HL-60/S4 treated with retinoic acid at 250 ng/mL for 4 days and 3 days (cell line): Measurements from ENCODE around the gene ANKRD29.
"Not testable (repeated sequence)": the region's sequence is repeated elsewhere in the genome, so short reads cannot be mapped to it uniquely, and the experiment has no call there.

ENCODE experiments used
- in situ Hi-C: fragments of 300-500 bp; cut with MboI; formaldehyde crosslinking; loops from 2 replicates; pipeline ENCODE4 v1.7.0; 2022; ENCODE audit warnings: low sequenced_read_pairs

The ANKRD29 gene

GRCh38 chr18:23648940-23649607 lies 13.6 kb downstream of the ANKRD29 start:
- in situ Hi-C loops = no loop called here

DNA sequence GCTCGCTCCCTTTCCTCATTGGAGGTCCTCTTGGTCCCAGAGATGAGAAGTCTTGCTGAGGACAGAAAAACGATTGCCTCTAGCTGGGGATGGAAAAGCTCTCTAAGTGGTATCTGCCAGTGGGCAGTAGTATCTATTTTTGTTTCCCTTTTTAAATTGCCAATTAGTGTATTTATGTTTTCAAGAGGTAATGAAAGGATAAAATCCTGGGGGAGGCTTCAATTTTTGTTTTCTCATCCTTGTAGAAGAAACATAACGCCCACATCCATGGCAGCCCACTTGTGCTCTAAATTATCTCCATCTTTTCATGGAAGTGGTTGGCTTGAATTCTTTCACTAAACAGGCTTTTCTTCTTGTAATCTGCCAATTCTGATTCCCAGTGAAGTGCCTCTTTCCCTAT lies 14.3 kb downstream of the ANKRD29 start:
- in situ Hi-C loops = no loop called here

- in situ Hi-C loops = no loop called here
Measured at GRCh38 chr18:23646282-23646681, 16.4 kb downstream of the ANKRD29 start.

GRCh38 chr18:23645568-23646175 lies 17.0 kb downstream of the ANKRD29 start:
- in situ Hi-C loops = no loop called here

DNA sequence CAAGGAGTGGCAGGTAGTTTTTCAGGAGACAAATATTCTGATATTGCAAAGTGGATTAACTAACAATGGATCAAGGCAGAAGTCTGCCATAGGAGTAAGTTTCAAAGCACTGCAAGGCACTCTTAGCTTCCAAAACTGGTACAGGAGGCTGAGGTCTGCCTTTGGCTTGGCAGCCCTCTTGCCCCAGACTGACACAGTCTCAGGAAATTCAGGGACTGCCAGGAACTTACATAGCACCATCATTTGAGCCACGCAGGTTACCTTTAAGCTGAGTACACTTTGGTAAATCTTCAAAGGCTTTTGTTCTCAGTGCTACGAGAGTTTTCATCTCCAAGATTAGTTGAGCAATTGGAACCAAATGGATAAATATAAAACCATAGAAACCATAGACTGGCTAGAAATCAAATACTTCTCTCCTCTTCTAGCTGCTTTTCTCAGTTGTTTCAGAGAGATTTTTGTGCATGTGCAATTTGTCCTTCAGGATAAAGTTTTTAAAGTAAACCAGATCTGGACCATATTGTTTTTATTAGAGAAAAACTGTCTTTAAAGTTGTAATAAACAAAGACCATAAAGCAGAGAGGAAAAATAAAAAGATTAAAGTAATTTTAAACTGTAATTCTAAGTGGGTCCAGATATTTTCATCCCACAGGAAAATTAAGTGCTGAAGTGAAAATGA lies 18.8 kb downstream of the ANKRD29 start:
- in situ Hi-C loops = no loop called here

DNA sequence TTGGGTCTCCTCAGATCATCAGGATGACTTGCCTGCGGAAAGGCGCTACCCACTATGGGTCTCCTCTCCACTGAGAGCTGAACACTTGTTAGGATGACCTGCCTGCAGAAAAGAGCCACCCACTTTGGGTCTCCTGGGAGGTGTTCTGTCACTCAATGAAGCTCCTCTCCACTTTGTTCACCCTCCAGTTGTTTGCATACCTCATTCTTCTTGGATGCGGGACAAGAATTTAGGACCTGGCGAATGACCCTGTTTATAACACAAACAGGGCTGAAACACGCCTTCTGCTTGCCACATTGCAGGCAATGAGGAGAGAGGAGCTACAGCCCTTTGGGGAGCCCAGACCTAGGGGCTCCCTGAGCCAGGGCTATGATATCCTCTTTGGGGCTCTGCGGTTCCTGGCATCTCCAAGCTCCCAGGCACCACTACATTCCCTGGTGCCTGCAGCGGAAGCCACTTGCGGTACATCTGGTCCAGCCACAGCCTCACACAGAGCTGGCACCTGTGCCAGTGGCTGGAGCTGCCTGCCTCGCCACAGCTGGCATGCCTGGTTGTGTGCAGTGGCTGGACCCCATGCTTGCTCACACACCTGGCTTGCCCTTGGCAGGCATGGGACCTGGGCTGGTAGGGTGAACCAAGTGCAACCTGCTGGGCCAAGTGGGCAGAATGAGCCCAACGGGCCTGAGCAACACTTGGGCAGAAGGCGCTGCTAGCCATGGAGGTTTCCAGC lies 20.6 kb downstream of the ANKRD29 start:
- in situ Hi-C loops = no loop called here

DNA sequence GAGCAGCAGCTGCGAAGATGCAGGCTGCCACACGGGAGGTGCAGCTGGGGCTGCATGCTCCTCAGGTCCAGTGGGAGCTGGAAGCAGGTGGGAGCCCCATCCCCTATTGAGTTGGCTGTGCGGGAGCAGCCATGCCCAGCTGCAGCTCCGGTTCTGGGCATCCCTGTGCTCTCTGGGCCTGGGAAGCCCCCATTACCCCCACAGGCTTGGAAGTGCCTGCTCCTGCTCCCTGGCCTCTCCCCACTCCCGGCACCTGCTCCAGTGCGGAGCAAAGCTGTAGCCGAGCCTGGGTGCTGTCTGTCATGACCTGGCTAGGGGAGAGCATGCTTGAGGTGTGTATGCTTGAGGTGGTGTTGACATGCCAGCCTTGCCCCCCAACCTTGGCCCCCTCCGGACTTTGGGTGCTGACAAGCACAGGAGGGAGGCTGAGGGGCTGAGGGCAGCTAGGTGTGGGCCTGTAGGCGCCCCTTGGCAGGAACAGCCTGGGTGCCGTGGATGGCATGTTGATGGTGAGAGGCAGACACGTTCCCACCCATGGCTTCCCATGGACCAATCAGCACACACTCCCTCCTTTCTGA lies 21.5 kb downstream of the ANKRD29 start:
- in situ Hi-C loops = no loop called here

GRCh38 chr18:23640052-23640451 lies 22.7 kb downstream of the ANKRD29 start:
- in situ Hi-C loops = no loop called here

DNA sequence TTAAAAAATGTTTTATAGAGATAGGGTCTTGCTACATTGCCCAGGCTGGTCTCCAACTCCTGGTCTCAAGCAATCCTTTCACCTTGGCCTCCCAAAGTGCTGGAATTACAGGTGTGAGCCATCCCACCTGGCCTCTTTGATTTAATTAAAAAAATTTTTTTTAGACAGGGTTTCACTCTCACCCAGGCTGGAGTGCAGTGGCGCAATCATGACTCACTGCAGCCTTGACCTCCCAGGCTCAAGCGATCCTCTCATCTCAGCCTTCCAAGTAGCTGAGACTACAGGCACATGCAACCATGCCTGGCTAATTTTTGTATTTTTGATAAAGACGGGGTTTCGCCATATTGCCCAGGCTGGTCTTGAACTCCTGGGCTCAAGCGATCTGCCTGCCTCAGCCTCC lies 26.3 kb downstream of the ANKRD29 start:
- in situ Hi-C loops = not testable (repeated sequence)

- in situ Hi-C loops = no loop called here
Measured at GRCh38 chr18:23636071-23636399, 26.7 kb downstream of the ANKRD29 start.

- in situ Hi-C loops = no loop called here
Measured at GRCh38 chr18:23635283-23636070, 27.2 kb downstream of the ANKRD29 start.

GRCh38 chr18:23634692-23635091 lies 28.0 kb downstream of the ANKRD29 start:
- in situ Hi-C loops = no loop called here

DNA sequence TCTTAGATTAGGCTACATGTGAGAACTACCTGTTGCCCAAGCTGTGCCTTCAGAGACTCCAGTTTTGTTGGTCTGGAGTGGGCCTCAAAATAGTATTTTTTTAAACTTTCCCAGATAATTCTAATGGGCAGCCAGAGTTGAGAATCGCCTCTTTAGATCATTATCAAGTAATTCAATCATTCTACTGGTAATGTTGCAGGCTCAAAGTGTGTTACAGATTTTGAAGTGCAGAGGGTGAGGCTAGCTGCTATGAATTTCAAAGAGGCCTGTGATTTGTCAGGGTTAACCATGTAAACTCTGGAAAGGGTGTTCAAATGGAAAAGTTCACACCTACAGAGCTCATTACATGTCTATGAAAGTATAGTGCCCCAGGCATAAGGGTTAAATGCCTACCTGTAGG lies 30.1 kb downstream of the ANKRD29 start:
- in situ Hi-C loops = no loop called here

DNA sequence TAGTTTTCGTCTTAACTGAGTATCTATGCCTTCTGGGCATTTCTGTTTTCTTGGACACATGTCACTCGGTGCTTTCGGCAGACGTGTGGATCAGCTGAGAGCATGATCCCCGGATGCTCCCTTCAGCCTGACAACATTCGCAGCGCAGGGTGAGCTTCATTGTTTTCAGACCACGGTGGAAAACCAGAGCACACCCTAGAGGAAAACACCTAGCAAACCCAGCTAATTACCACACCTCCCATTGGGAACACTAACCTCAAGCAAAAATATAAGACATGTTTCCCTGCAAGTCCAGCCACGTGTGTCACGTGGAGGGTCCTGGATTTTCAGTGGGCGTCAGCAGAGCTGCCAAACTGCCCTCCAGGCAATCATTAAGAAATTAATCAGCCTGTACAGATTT lies 31.0 kb downstream of the ANKRD29 start:
- in situ Hi-C loops = no loop called here

DNA sequence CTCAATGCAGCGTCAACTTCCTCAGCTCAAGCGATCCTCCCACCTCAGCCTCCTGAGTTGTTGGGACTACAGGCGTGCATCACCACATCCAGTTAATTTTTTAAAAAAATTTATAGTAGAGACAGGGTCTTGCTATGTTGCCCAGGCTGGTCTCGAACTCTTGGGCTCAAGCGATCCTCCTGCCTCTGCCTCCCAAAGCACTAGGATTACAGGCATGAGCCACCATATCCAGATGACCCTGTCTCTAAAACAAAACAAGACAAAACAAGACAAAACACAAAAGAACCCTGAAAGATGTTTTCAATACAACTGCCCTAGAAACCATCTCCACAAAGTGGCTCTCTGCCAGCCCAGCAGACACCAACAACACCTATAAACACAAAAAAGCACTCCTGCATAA lies 31.4 kb downstream of the ANKRD29 start:
- in situ Hi-C loops = no loop called here

DNA sequence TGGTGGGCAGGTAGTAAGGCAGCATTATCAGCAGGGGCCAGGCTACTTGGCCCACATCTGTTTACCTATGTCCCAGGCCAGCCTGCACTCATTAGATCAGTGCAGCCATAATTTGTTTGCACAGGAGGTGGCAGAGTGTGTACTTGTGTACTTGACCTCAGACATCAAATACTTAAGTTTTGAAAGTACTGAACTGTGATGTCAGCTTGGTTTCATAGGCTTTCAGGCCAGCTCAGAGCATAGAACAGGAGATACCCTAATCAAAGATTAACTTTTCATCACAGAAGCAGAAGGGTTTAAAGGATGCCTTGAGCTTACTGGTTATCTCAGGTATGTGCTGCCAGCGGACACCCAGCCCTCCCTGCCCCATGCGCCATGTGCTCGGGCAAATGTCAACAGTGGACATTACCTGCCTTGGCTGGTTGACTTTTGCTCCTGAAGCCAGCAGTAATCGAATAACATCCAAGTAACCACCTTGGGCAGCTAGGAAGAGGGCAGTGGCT lies 33.2 kb downstream of the ANKRD29 start:
- in situ Hi-C loops = no loop called here

DNA sequence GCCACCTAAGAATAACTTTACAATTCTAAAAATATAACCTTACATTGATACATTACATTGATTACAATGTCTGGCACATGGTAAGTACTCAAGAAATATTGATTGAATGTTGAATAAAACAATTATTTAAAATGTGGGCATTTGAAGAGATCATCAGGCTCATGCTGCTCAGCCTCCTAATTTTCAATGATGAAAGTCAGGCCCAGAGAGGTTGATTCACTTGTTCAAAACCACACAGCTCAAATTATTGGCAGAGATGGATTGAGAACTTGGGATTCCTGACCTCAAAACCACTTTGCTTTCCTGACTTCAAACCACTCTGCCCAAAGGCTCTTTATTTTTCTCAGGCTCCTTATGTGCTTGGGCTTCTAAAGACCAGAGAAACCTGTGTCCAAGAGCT lies 34.7 kb downstream of the ANKRD29 start:
- in situ Hi-C loops = no loop called here

GRCh38 chr18:23627321-23627720 lies 35.4 kb downstream of the ANKRD29 start:
- in situ Hi-C loops = no loop called here

GRCh38 chr18:23626451-23627279 lies 36.0 kb downstream of the ANKRD29 start:
- in situ Hi-C loops = no loop called here

- in situ Hi-C loops = no loop called here
Measured at GRCh38 chr18:23623040-23623439, 39.7 kb downstream of the ANKRD29 start.
